GM18861 (cell line): Measurements from ENCODE around the gene FOXP1.
A peak's percentile ranks its signal among the peaks of the same experiment; 100 is the strongest.

ENCODE experiments used
- ATAC-seq: cut with Tn5 transposase; IDR thresholded peaks from one replicate; pipeline ENCODE4 v1.9.1; 2021; ENCODE audit not compliant: unreplicated experiment

FOXP1 gene

GRCh38 chr3:71135373-71136088 lies 448.0 kb downstream of the FOXP1 start:
- ATAC-seq: no peak

GRCh38 chr3:71134521-71134920 lies 449.0 kb downstream of the FOXP1 start:
- ATAC-seq: no peak

DNA sequence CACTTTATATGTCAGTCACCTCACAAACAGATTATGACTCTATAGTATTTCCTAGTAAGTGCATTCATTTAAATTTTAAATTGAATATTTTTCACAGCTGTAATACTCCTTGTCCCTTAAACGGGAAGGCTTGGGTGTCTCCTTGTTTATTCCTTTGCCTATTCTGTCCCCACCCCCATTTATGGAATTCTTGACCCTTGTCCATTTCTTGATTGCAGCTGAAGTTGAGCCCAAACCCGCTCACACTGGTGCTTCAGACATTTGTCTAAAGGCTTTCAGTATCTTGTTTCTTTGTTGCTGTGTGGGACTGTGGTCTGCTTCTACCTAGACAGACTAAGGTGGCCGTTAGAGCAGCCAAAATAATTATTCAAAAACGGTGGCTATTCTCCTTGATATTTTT lies 449.7 kb downstream of the FOXP1 start:
- ATAC-seq: no peak

DNA sequence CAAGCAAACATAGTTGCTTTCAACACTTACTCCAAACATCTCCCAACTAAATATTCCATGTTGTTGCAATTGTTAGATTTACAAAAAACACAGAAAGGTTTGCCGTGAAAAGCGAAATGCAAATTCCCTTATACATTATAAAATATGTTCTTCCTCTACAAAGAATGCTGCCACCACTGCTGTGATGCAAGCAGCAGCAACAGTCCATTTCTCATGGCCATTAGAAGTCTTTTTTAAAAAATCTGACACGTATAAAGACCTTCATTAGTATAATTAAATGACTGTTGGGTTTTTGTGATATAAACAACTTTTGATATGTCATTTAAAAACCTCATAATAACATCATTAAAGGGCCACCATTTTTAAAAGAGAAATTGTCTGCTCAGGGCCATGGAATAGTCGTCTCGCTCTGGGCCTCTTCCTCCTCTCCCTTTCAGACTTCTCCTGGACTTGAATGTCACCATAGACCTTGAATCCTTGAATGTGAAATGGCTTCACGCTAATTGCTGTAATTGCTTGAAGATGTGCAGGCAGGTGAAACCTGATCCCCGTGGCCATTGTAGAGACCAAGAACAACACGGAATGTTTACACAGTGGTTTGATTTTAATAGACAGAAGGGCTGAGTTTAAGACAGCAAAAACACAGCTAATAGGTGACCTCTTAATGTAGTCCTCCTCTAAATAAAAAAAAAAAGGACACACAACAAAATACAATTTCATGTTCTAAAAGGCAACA lies 450.4 kb downstream of the FOXP1 start:
- no peak for ATAC-seq

DNA sequence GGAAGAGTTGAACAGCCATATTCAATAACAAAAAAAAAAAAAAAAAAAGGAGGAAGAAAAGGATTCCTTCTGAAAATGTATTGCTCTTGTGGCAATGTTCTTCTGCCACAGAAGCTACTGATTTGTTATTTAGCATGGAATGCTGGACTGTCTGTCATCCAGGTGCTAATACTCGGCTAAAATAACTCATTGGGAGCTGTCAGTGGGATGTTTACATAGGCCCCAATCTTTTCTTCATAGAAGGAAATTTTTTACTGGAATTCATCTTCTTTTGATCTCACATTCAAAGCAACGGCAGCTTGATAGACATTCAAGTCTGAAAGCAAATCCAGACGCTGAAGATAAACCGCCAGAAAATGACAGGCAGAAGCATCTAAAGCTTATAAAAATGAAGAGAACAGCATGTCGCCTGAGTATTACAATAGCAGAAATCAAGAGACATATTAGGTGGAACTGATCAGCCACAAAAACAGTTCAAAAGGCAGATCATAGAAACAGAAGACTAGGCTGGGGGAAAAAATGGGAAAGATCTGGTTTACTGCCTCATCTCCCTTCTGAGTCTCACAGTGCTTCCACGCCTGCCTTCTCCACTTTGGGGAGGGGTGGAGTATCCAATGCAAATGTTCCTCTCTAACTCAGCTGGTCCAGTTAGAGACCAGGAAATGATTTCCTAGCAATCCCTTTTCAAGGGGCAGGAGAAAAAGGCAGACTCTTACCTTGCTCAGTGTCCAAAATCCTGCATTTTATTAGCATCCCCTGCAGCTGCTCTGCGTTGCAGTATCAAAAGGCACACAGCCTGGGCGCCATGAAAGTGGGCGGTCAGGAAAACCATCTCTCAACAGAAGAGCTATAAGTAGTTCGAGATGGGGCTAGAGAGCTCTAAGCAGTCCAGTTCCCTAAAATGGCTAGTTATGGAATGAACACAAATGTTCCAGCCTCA lies 451.9 kb downstream of the FOXP1 start:
- ATAC-seq: no peak

GRCh38 chr3:71130471-71131374 lies 452.8 kb downstream of the FOXP1 start:
- ATAC-seq: peak; percentile 87

- no peak for ATAC-seq
These were observed 453.7 kb downstream of the FOXP1 start for GRCh38 chr3:71129611-71130431.

DNA sequence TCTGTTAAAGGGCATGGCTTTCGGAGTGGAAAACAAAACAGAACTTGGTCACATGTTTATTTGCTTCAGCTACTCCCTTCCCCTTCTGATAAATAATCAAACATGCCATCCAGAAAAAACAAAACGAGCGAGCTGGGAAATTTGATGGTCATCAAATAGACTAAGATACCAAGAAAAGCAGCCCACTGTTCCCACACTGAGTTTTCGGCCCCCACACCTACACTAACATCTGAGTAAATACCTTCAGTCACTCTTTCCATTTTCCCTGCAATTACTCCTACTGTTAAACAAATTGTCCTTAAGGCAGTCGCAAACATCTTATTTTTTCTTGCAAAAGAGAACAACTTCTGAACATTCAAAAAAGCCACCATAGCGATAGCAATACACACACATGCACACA lies 454.6 kb downstream of the FOXP1 start:
- ATAC-seq: no peak

DNA sequence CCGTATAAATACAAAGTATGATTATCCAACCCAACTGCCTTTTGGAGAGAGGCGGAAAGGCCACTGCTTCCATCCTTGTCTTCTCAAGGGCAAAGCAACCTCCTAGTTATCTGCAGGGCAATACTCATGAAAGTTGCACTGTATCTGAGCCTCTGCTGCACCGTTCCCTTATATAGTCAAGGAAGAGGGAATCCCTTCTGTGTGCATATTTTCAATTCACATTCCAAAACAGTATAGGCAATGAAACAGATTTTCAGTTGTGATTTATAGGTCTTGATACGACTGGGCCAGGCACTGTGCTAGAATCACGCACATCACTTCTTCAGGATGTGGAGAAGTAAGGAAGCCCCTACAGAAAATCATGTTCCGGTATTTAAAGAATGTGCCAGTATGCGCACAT lies 455.7 kb downstream of the FOXP1 start:
- no peak for ATAC-seq

DNA sequence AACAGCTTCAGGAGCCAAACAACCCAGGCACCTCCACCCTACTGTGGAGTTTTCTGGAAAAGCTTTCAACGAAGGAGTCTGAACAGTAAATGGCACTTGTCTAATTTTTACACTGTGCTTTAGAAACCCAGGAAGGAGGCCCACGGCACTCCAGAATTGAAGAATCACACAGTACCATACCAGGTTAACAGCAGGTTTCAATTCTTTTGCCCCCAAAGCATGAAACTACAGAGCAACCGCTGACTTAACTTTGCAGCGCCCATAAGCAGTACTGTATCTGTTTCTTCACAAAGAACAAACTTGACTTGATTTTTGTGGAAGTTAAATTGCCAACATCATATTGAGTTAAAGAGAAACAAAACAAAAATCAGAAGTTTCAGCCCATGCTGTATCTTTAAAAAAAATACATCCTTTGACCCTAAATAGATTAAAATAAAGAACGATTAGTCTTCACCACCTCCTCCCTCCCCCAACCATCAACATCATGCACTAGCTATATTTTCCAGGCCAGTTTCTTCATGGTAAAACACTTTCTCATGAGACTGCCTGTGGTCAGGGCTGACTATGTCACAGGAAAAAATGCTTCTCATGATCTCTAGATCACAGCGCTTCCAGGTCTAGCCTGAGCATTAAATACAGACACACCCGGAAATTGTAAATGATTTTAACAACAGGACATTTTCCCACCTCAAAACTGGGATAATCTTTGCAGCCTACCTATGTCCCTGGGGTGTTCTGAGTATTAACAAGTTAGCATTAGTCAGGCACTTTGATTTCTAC lies 456.3 kb downstream of the FOXP1 start:
- ATAC-seq: no peak

- no peak for ATAC-seq
These were observed 457.8 kb downstream of the FOXP1 start for GRCh38 chr3:71125738-71126137.

GRCh38 chr3:71124048-71124447 lies 459.5 kb downstream of the FOXP1 start:
- ATAC-seq: no peak

GRCh38 chr3:71122641-71123040 lies 460.9 kb downstream of the FOXP1 start:
- ATAC-seq: no peak

GRCh38 chr3:71121429-71122167 lies 461.9 kb downstream of the FOXP1 start:
- no peak for ATAC-seq

- no peak for ATAC-seq
These were observed 463.5 kb downstream of the FOXP1 start for GRCh38 chr3:71120012-71120411.

- no peak for ATAC-seq
These were observed 464.4 kb downstream of the FOXP1 start for GRCh38 chr3:71119171-71119570.

DNA sequence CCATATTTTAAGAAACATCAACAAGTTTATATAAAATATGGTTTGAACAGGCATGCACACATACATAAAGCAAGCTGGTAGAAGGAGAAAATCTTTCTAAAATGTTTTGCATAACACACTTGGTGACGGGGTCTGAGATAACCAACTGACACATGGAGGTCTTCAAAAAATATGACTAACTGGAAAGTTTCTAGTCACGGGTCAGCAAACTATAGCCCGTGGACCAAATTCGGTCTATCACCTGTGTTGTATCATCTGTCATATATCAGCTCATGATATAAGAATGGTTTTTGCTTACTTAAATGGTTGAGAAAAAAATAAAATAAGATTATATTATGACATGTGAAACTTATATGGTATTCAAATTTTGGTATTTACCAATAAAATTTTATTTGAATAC lies 465.1 kb downstream of the FOXP1 start:
- no peak for ATAC-seq

DNA sequence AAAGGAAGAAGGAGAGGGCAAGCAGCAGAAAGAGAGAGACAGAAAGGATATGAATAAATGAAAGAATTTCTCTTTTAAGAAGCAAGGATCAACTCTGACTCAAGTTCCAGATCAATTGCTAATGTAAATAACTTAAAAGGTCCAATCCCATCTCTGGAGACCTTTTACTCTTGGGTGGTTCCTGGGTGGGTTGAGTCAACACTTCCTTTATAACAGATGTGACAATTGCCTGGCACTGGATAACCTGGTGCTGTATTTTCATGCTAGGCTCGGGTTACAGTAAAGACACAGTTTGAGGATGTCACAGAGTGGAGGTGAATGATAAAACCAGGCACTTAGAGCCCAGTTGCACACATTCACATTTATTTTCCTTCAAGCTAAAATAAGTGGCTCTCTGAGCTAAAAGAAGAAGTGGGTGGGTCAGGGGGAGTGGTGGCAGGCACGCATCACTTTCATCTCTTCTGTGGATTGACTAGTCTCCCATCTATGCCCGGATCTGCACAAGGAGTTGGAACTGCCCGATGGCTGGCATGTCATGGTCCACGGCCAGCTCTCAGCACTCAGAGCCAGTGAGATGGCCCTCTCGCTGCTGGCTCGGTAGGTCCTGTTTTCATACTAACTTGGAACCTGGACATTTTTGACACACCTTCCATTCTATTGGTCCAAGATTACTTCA lies 465.8 kb downstream of the FOXP1 start:
- ATAC-seq: no peak
